Amniotic stem cell (primary cell): ENCODE measurements around the gene NUP62.
"Not testable (repeated sequence)": the region's sequence is repeated elsewhere in the genome, so short reads cannot be mapped to it uniquely, and the experiment has no call there.

Experiments used
- DNase-seq: peaks from one replicate; lab custom pipeline; 2025; lab: John Stamatoyannopoulos, UW

NUP62 gene

DNA sequence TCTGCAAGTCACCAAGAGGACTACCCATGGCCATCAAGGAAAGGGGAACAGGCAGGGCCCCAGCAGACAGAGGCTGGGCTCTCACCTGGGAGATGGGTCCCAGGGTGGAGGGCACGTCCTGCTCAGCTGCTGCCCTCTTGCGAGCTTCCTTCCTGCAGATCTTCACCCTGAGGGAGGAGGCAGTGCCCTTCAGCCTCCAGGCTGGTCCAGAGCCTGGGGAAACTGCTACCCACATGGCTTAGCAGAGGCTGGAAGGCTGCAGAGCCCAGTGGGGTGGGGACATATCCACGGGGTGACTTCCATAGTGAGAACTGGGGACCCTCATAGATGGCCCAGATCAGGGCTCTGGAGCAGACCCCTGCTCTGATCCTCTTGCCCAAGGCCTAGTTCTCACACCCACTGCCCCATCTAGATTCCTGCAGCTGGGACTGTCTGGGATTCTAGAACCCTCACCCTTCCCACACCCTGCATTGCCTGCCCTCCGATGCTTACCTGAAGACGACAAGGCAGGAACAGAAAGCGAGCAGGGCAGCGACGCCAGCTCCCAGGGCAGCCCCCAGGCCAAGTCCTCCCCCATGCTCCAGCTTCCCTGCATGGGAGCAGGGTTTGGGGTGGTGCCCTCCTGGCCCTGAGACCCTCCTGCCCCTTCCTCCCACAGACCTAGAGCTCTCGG, 22.6 kb upstream of the NUP62 start:
- no peak for DNase-seq

DNA sequence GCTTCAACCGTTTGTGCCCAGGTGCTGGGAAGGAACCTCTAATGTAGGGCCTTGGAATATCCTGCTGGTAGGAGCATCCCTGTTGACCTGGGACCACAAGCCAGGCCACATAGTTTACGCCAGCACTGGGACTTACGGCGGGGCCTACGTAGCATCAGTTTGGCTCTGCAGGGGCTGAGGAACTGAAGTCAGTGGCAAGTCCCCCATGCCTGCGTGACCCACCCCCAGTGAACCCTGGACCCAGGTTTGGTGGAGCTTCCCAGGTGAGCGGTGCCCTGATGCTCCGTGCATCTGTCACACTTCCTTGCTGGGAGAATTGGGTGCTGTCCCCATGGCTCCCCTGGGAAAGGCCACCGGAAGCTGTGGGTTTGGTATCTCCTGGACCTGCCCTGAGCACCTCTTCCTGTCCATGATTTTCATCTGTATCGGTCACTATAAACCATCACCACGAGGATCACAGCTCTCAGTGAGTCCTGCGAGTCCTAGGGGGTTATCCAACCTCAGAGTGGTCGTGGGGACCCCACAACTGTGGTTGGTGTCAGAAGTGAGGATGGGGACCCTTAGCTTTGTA, 21.7 kb upstream of the NUP62 start:
- no peak for DNase-seq

DNA sequence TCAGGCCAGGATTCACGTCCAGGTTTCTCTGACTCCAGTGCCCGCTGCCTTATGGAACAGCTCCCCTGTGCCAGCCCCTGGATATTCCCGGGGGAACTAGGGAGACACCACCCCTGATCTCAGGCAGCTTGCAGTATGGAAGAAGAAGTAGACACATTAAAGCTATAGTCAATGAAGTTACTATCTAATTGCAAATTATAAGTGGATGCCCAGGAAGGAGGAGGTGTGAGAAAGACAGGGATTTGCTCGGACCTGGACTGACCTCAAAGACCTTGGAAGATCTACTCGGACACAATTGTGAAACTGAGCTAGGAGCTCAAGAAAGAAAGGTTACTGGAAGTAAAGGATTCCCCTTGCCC, 21.3 kb upstream of the NUP62 start:
- no peak for DNase-seq

DNA sequence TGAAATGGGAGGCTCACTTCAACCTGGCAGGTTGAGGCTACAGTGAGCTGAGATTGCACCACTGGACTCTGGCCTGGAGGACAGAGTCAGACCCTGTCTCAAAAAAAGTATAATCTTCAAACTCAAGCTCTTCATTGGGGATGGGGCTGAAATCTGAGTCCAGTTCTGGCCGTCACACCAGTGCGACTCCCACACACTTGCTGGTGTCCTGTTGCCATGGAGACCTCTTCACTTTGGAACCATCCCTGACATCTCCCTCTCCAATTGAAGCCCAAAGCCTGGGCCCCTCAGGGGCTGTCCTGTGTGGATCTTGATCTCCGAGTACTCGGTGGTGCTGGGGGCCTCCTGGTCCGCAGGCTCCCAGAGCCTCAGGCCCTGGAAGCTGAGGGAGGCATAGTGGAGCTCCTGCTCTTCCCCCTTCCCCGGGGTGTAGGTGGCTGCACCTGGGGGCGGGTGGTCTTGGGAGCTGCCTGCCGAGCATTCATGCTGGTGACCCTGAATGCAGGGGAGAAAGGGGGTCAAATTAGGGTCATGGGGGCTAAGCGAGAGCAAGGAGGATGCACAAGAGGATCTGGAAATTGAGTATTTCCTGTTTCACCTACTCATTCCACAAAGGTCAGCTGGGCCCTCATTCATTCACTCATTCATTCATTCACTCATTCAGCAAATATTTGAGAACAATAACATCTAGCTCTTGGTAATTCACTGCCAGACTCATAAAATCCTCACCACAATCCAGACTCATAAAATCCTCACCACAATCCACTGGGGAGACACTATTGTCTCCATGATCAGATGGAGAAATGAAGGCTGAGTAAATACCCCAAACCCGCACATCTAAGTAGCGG, 20.7 kb upstream of the NUP62 start:
- no peak for DNase-seq

DNA sequence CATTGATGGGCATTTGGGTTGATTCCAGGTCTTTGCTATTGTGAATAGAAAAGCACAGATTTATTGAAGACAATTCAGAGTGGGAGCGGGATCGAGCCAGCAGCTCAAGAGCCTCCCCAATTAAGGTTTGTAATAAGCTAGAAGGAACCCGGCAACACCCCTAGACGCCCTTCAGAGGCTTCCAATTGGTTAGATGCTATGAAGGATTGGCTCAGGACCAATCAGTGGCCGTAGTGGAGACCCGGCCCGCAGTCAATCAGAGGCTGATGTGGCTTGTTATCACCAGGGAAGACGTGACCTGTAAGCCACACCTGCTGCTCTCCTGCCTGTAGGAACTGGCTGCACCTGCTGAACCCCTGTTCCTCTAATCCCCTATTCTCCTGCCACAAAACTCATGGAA, 17.1 kb upstream of the NUP62 start:
- DNase-seq, result no peak

DNA sequence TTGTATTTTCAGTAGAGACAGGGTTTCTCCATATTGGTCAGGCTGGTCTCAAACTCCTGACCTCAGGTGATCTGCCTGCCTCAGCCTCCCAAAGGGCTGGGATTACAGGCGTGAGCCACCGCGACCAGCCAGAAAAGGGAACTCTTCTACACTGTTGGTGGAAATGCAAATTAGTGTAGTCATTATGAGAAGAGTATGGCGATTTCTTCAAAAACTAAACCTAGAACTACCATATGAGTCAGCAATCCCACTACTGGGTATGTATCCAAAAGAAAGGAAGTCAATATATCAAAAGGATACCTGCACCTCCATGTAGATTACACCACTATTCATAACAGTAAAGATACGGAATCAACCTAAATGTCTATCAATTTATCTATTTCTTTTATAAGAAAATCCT, 15.3 kb upstream of the NUP62 start:
- DNase-seq, result not testable (repeated sequence)

DNA sequence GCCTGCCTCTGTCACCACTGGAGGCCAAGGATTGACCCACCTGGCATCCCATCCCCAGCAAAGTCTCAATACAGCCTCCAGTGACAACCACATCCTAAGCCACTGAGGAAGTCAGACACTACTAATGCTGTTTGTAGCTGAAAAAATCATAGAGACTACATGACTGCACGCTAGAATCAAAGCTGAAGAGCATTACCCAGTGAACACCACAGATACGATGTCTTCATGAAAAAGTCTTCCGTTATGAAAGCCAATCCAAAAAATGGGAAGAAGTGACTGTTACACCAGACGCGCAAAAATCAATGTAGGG, 11.1 kb upstream of the NUP62 start:
- no peak for DNase-seq

DNA sequence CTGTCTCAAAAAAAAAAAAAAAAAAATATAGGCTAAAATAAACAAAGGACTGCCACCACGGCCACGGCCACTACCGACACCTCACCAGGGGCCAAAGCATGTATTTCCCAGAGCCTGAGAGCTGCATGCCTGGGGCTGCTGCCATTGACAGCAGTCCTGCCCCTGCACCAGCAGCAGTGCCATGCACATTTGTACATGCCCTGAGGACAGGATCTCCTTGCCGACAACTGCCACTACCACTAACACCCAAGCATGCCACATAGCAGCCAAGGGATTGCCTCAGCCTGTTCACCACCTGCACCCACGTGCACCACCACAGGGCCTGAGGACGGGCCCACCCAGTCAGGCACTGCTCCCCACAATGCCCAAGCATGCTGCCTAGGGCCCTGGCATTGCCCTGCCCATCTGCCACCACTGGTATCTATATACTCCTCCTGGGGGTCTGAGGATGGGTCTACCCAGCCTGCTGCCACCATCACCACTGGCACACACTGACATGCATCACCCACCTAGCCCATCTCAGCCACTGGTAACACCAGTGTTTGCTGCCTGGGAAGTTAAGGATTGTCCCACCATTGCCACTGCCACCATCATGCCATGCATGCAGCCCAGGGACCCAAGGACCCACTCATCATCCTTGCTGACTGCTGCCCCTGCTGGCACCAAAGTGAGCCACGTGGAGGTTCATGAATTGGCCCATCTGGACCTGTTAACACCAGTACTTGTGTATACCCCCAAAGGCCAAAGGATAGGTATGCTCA, 10.6 kb upstream of the NUP62 start:
- DNase-seq, result no peak

DNA sequence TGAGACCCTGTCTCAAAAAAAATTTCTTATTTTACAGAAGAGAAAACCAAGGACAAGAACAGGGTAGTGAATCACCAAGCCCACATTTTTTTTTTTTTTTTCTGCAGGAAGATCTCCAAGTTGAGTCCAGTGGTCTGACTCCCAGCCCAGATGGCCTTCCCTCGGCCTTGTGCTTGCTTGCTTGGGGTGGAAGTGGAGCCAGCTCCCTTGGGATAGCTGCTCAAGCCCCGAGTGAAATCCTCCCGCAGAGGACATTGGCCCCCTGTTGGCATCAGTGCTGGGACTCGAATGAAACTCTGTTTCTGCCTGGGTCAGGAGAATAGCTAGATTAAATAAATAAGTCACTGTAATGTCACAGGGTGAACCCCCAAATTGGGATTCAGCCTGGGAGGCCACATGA, 9.4 kb upstream of the NUP62 start:
- no peak for DNase-seq

DNA sequence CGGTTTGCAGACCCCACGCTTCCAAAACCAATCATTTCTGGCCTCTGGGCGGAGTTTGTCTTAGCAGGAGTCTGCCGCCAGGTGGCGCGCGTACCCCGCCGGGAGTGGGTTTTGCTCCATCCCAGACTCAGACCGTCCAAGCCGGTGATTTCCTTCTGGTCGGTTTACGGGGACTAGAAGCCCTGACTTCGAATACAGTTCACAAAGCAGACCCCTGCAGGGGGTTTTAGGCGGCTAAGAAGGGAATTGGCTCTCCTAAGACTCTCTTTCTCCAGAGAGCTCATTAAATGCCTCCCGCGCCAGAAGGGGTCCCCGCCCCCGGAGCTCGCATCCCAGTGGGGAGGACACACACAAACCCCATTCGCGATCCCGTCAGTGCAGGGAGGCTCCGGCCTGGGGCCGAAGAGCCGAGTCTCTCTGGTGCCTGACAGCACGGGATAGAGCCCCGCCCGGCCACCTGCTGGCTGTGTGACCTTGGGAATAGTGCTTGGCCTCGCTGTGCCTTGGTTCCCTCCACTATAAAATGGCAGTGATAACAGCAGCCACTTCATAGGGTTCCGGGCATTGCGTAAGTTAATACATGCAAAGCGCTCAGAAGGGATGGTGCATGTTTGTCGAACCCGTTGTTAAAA, 8.6 kb upstream of the NUP62 start:
- DNase-seq, result peak; percentile 33

DNA sequence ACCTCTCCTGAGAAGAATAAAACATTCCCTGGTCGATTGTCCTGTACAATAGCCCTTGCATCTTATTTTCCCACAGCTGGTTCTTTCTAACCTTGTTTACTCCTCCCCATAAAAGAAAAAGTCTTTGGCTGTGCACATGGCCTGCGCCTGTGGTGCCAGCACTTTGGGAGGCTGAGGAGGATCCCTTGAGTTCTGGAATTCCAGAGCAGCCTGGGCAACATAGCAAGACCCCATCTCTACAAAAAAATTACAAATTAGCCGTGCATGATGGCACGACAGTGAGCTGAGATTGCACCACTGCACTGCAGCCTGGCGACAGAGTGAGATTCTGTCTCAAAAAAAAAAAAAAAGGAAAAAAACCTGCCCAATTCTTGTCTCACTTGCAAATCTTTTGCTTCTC, 7.2 kb upstream of the NUP62 start:
- DNase-seq, result no peak

DNA sequence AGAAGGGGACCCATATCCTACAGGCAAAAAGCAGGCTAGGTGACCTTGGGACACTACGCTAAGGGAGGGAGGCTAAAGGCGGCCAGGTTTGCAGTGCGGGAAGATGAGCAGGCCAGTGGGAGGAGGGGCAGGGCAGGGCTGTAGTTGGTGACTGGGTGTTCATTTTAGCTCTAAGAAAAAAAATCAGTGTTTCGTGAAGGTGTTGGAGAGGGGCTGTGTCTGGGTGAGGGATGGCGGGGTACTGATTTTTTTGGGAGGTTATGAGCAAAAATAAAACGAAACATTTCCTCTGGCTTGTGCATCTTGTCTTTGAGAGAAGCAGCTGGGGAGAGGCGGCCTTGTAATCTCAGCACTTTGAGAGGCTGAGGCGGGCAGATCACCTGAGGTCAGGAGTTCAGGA, 4.3 kb upstream of the NUP62 start:
- no peak for DNase-seq

DNA sequence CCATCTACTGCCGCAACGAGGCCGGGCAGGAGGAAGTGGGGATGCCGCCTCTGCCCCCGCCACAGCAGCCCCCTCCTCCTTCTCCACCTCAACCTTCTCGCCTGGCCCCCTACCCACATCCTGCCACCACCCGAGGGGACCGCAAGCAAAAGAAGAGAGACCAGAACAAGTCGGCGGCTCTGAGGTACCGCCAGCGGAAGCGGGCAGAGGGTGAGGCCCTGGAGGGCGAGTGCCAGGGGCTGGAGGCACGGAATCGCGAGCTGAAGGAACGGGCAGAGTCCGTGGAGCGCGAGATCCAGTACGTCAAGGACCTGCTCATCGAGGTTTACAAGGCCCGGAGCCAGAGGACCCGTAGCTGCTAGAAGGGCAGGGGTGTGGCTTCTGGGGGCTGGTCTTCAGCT, 3.4 kb upstream of the NUP62 start:
- DNase-seq, result no peak

DNA sequence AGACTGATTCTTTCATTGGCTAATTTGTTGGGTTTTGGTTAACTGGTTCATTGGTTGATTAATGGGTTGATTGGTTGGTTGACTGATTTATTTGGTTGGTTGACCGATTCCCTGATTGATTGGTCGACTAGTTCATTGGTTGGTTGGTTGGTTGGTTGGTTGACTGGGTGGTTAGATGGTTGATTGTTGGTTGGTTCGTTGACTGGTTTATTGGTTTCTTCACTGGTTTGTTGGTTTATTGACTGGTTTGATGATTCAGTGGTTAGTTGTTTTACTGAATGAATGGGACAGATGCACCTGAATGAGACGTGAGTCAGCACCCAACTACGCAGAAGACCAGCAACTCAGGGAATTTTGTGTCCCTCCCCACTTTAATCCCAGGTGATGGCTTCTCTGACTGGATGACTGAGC, 2.7 kb upstream of the NUP62 start:
- DNase-seq, result no peak

DNA sequence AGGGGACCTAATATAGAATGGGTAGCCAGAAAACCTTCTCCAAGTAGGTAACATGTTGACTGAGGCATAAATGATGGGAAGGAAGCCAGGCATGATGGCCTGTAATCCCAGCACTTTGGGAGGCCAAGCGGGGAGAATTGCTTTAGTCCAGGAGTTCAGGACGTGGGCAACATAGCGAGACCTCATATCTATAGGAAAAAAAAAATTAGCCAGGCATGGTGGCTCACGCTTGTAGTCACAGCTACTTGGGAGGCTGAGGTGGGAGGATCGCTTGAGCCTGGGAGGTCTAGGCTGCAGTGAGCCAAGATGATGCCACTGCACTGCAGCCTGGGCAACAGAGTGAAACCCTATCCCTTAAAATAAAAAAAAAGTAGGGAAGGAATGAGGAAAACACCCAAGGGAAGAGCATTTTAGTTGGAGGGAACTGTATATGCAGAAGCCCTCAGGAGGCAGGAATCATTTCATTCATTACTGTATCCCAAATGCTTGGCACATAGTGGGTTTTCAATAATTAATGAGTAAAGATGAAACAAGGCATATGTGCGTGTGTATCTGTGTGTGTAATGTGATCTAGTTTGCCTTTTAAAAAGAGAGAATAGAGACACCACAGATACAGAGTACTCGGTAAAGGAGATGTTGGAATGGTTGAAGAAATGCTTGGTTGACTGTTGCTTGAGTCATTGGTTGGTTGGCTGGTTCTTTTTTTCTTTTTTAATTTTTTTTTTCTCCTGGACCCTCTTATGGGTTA, 2.2 kb upstream of the NUP62 start:
- no peak for DNase-seq

DNA sequence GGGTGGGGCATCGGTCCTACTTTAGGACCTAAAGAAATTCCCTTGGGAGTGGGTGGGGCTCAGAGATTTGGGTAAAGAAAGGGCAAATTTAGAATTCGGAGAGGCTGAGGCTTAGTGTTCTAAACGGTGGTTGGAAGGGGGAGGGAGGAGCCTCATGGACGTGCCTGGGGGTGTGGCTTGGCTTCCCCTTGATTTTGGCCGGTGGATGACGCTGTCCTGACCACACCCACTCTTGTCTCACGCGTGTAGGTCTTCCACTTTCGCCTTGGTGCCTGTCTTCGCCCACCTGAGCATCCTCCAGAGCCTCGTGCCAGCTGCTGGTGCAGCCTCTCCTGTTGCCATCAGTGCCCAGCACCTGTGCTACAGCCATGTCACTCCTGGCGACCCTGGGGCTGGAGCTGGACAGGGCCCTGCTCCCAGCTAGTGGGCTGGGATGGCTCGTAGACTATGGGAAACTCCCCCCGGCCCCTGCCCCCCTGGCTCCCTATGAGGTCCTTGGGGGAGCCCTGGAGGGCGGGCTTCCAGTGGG, 1.2 kb upstream of the NUP62 start:
- no peak for DNase-seq

DNA sequence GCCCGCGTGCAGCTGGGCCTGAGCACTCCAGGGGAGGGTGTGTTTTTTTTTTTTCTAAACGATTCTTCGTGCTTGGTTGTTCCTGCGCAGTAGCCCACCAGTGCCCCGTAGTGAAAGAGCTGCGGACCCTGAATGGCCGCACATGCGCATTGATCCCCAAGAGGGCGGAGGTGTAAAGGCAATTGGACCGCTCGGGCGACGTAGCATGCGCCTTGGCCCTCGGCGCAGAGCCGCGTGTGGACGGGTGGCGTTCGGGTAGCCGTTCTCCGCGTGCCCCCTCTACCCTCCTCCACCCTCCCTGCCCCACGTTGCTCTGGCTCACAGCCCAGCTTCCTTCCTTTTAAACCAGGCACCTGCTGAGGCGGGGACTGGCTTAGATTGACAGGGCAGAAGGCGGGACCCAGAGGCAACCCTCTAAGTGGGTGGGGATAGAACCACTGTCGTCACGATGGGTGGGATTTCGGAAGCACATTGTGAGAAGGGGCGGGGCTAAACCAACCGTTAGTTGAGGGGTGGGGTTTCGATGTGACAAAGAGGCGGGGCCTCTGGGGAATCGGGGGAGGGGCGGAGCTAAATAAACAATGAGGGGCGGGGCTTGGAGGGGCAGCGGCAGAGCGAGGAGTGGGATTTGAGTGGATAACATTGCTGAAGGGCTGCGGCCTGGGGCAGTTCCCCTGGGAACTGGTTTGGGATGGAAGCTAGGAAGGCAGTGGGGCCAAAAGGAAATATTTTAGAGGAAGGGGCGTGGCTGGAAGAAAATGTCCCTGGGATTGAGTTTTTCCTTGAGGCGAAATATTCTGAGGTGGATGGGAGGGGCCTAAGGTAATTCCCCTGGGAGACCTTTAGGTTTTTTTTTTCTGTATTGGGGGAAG, 543 bp upstream of the NUP62 start:
- peak; percentile 95 for DNase-seq

DNA sequence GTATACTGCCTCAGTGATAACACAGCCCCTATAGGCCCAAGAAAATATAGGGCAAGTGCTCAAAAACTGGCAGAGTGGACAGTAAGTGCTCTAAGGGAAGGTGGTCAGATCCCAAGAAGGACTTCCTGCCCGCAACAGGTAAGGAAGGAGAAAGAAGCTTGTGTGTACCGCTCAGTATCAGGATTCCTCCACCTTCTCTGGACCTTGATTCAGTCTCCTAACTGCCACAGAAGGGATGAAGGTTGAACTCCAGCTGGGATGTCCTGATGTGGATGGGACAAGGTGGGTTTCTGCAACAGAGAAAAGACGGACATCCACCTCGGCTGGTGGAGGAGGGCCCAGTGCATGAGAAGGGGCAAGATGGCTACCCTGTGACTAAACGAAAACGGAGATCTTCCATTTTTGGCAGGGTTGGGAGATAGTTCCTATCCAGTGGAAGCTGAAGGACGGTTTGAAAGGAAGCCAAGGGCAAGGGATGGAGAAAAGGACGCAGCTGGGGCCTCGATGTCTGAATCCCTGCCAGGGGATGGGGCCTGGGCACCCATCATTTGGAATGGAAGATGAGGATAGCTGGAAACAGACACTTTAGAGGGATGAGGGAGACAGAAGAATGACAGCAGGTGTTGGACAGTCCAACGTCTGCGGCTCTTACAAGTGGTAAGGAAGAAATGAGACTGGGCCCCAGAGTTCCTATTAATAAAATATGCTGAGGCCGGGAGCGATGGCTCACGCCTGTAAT, 1.6 kb downstream of the NUP62 start:
- no peak for DNase-seq

DNA sequence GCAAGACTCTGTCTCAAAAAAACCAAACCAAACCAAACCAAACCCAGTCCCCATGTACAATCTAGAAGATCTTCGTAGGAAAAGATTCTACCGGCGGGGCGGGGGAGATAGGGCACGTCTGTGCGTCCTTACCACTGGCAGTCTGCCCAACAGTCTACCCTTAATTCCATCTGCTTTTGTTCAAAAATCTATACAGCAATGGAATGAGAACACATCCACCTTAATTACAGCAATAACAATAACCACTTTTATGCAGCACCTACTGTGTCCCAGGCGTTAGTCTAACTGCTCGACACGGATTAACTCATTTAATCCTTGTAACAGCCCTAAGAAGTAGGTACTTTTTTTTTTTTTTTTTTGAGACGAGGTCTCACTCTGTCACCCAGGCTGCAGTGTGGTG, 2.8 kb downstream of the NUP62 start:
- DNase-seq, result no peak

DNA sequence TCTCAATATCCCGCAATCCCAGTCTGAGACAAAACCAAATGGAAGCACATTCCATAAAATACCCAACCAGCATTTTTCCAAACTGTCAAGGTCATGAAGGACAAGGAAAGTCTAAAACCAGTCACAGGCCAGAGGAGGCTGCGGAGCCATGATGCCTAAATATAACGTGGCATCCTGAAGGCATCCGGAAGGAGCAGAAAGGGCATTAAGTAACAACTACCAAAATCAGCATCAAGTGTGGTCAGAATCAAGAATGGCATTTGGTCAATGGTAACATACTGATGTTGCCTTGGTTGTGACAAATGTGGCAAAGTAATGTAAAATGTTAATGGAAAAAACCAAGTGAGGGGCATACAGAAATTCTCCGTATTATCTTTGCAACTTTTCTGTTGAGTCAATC, 3.8 kb downstream of the NUP62 start:
- no peak for DNase-seq
